GM10266 (cell line): Measurements from ENCODE around the gene C9orf85.

Experiments used
- DNase-seq: peaks from one replicate; pipeline ENCODE4 v3.0.0; 2012; ENCODE audit errors: extremely low spot score
- CTCF ChIP-seq: IDR thresholded peaks from 2 replicates; pipeline ENCODE4 v1.5.1; 2012; ENCODE audit warnings: mild to moderate bottlenecking, low read depth; ENCODE audit not compliant: control insufficient read depth, insufficient read depth; ENCODE audit errors: missing control alignments

The C9orf85 gene

GRCh38 chr9:71929223-71929622 lies 17.8 kb downstream of the C9orf85 start:
- no peak for DNase-seq
- no peak for TF ChIP-seq CTCF

- no peak for DNase-seq
- no peak for TF ChIP-seq CTCF
Measured at GRCh38 chr9:71929791-71930440, 18.5 kb downstream of the C9orf85 start.

GRCh38 chr9:71931166-71931565 lies 19.7 kb downstream of the C9orf85 start:
- no peak for TF ChIP-seq CTCF
- no peak for DNase-seq

- TF ChIP-seq CTCF, result no peak
- no peak for DNase-seq
Measured at GRCh38 chr9:71936066-71936465, 24.6 kb downstream of the C9orf85 start.

- no peak for TF ChIP-seq CTCF
- no peak for DNase-seq
Measured at GRCh38 chr9:71937070-71937625, 25.7 kb downstream of the C9orf85 start.

- TF ChIP-seq CTCF, result no peak
- DNase-seq, result no peak
Measured at GRCh38 chr9:71937898-71938297, 26.5 kb downstream of the C9orf85 start.

GRCh38 chr9:71941060-71941568 lies 29.7 kb downstream of the C9orf85 start:
- no peak for DNase-seq
- TF ChIP-seq CTCF, result no peak
